ENCODE measurements around the gene AGAP3. TPM values are rescaled to one million over a fixed set of nuclear protein-coding genes. Genes with fewer than 3 reads are reported as not detected.

The AGAP3 gene
- total RNA-seq, 1 donor from 2014 or later = 152 TPM

- Histone ChIP-seq H3K9me3 (no peaks in the 10 kb centered on the region), H3K4me1 (peaks cover 6% of the 10 kb centered on the region), H3K36me3 (peaks cover 13% of the 10 kb centered on the region), H3K4me3 (no peak overlapping the region), H3K27ac (no peak overlapping the region), H3K27me3 (no peaks in the 10 kb centered on the region)
- ATAC-seq (no peak), DNase-seq (no peak)
- TF ChIP-seq, protein P1, sequence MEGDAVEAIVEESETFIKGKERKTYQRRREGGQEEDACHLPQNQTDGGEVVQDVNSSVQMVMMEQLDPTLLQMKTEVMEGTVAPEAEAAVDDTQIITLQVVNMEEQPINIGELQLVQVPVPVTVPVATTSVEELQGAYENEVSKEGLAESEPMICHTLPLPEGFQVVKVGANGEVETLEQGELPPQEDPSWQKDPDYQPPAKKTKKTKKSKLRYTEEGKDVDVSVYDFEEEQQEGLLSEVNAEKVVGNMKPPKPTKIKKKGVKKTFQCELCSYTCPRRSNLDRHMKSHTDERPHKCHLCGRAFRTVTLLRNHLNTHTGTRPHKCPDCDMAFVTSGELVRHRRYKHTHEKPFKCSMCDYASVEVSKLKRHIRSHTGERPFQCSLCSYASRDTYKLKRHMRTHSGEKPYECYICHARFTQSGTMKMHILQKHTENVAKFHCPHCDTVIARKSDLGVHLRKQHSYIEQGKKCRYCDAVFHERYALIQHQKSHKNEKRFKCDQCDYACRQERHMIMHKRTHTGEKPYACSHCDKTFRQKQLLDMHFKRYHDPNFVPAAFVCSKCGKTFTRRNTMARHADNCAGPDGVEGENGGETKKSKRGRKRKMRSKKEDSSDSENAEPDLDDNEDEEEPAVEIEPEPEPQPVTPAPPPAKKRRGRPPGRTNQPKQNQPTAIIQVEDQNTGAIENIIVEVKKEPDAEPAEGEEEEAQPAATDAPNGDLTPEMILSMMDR (IDR thresholded peaks at IDR 0.05) = no peak
- intact Hi-C loops (cut with DNase I) = no loop called here
These were observed 37.3 kb upstream of the AGAP3 start for GRCh38 chr7:151048911-151049463.

DNA sequence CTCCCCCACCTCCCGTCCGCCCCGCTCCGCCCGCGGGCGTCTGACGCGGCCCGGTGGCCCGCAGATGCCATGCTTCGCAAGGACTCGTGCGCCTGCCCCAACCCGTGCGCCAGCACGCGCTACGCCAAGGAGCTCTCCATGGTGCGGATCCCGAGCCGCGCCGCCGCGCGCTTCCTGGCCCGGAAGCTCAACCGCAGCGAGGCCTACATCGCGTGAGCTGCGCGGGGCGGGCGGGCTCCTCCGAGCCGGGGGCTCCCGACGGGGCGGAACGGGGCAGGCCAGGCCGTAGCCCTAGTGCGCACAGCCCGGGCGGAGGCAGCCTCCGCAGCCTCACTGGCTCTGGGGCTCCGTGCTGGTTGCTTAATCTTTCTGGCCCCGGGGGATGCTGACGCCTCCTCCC is 35.2 kb upstream of the AGAP3 start:
- no peak overlapping the region for H3K4me3 ChIP-seq

GRCh38 chr7:151053096-151053495 is 33.2 kb upstream of the AGAP3 start:
- no peak for DNase-seq
- ATAC-seq = no peak
- H3K9me3 ChIP-seq = no peaks in the 10 kb centered on the region
- H3K27ac ChIP-seq = no peak overlapping the region
- peaks cover 14% of the 10 kb centered on the region for H3K4me1 ChIP-seq
- H3K36me3 ChIP-seq = no peaks in the 10 kb centered on the region
- no peak overlapping the region for H3K4me3 ChIP-seq
- no peaks in the 10 kb centered on the region for H3K27me3 ChIP-seq
- intact Hi-C loops (cut with DNase I) = no loop called here
- TF ChIP-seq, protein P1 (IDR thresholded peaks at IDR 0.05) = no peak

More for the DNA sequence above, 35.2 kb upstream of the AGAP3 start:
- H3K9me3 ChIP-seq = no peaks in the 10 kb centered on the region
- H3K27me3 ChIP-seq = no peaks in the 10 kb centered on the region
- H3K27ac ChIP-seq = no peak overlapping the region
- H3K4me1 ChIP-seq = peaks cover 6% of the 10 kb centered on the region
- TF ChIP-seq, protein P1 (IDR thresholded peaks at IDR 0.05) = no peak
- DNase-seq (peak; percentile 79), ATAC-seq (peak; percentile 65)
- no peaks in the 10 kb centered on the region for H3K36me3 ChIP-seq
- intact Hi-C loops (cut with DNase I) = no loop called here

DNA sequence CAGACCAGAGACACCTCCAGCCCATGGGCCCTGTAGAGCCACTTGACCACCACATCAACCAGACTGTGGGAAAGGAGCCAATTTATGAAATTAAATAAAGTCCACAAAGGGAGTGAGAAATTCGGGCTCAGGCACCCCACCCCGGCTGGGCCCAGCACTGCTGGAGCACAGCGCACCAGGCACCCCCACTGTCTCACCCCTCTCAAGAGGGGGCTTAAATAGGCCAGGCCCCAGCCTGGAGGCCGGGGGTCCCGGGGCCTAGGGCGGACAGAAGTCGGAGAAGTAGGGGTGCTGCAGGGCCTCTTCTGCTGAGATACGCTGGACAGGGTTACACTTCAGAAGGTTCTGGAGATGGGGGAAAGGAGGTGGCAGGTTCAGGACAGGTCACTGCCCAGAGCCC is 32.5 kb upstream of the AGAP3 start:
- H3K4me1 ChIP-seq = peaks cover 19% of the 10 kb centered on the region
- ATAC-seq (no peak), DNase-seq (no peak)
- intact Hi-C loops (cut with DNase I) = no loop called here
- H3K9me3 ChIP-seq = no peaks in the 10 kb centered on the region
- no peak overlapping the region for H3K27ac ChIP-seq
- TF ChIP-seq, protein P1 (IDR thresholded peaks at IDR 0.05) = no peak
- no peaks in the 10 kb centered on the region for H3K27me3 ChIP-seq
- no peaks in the 10 kb centered on the region for H3K36me3 ChIP-seq
- no peak overlapping the region for H3K4me3 ChIP-seq

- Histone ChIP-seq H3K36me3 (no peaks in the 10 kb centered on the region), H3K4me1 (peaks cover 29% of the 10 kb centered on the region), H3K27ac (no peak overlapping the region), H3K4me3 (no peak overlapping the region), H3K9me3 (no peaks in the 10 kb centered on the region), H3K27me3 (no peaks in the 10 kb centered on the region)
- no peak for DNase-seq
- intact Hi-C loops (cut with DNase I) = no loop called here
- TF ChIP-seq, protein P1 (IDR thresholded peaks at IDR 0.05) = no peak
- ATAC-seq = no peak
These were observed 30.0 kb upstream of the AGAP3 start for GRCh38 chr7:151056283-151056665.
